Stimulated activated CD4-positive, alpha-beta T cell treated with anti-CD3 and anti-CD28 coated beads, Interleukin-1b, Interleukin-23, amount 100 ng/mL, for 4 hours (primary cell): ENCODE data around the gene NR6A1.
A peak's percentile ranks its signal among the peaks of the same experiment; 100 is the strongest.

Experiments
- DNase-seq, 2 donors: peaks; one replicate each; pipeline ENCODE4 v3.0.0-alpha.2; 2020; ENCODE audit warnings: low read depth in 2 of 2

NR6A1 gene

GRCh38 chr9:124688238-124688904, 82.7 kb downstream of the NR6A1 start:
- no peak for DNase-seq

GRCh38 chr9:124686918-124687317, 84.2 kb downstream of the NR6A1 start:
- no peak for DNase-seq

GRCh38 chr9:124685217-124685616, 85.9 kb downstream of the NR6A1 start:
- DNase-seq, result no peak

GRCh38 chr9:124684169-124684568, 86.9 kb downstream of the NR6A1 start:
- DNase-seq, result no peak

GRCh38 chr9:124683043-124683442, 88.1 kb downstream of the NR6A1 start:
- DNase-seq, result no peak

GRCh38 chr9:124680714-124681390, 90.3 kb downstream of the NR6A1 start:
- DNase-seq, result no peak

- DNase-seq, result no peak
Measured at GRCh38 chr9:124680049-124680448, 91.1 kb downstream of the NR6A1 start.

GRCh38 chr9:124676159-124676551, 95.0 kb downstream of the NR6A1 start:
- DNase-seq, result no peak

GRCh38 chr9:124675261-124676158, 95.6 kb downstream of the NR6A1 start:
- no peak for DNase-seq

- DNase-seq, result no peak
Measured at GRCh38 chr9:124674651-124675050, 96.5 kb downstream of the NR6A1 start.

- DNase-seq, result no peak
Measured at GRCh38 chr9:124673063-124673462, 98.0 kb downstream of the NR6A1 start.

GRCh38 chr9:124671861-124672260, 99.2 kb downstream of the NR6A1 start:
- DNase-seq, result no peak

GRCh38 chr9:124666642-124667041, 104.5 kb downstream of the NR6A1 start:
- DNase-seq, result no peak

GRCh38 chr9:124665391-124666058, 105.6 kb downstream of the NR6A1 start:
- DNase-seq, result no peak

GRCh38 chr9:124664143-124664542, 107.0 kb downstream of the NR6A1 start:
- no peak for DNase-seq

- no peak for DNase-seq
Measured at GRCh38 chr9:124663046-124663961, 107.8 kb downstream of the NR6A1 start.

- no peak for DNase-seq
Measured at GRCh38 chr9:124662561-124662960, 108.5 kb downstream of the NR6A1 start.

GRCh38 chr9:124661271-124661670, 109.8 kb downstream of the NR6A1 start:
- DNase-seq, result no peak

GRCh38 chr9:124660341-124660801, 110.7 kb downstream of the NR6A1 start:
- DNase-seq, result no peak

- peak in 1 of 2 donors; percentile 30 for DNase-seq
Measured at GRCh38 chr9:124659099-124659659, 111.9 kb downstream of the NR6A1 start.
